Measurements from ENCODE around the gene BTBD18.

DNA sequence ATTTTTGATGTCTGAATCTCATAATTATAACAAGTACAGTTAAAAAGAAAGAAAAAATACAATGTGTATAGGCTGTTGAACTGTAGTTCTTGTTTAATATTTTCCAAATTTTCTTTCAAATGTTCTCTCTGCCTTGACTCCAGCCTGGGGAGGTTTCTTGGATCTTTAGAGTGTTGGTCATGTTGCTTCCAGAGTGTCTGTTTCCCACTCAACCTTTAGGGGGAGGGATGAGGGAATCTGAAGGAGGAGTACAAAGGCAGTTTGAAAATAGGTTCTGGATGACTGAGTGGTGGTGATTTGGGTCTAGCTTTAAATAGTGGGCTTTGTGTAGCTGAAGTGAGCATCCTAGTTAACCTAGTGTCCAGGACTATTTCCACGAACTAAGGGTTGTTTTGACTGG lies 11.9 kb upstream of the BTBD18 start:
- TF ChIP-seq, protein P1, sequence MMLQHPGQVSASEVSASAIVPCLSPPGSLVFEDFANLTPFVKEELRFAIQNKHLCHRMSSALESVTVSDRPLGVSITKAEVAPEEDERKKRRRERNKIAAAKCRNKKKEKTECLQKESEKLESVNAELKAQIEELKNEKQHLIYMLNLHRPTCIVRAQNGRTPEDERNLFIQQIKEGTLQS (IDR thresholded peaks at IDR 0.05; ENCODE audit: borderline replicate concordance, extremely low read depth, low read depth, low read length), result no peak
- TF ChIP-seq SMAD1 (IDR thresholded peaks at IDR 0.05; ENCODE audit: low read depth, partially characterized antibody), result no peak
- TF ChIP-seq SREBF1 (IDR thresholded peaks at IDR 0.05; ENCODE audit: low read length), result no peak
- no peak for TF ChIP-seq HDAC6 (IDR thresholded peaks at IDR 0.05; ENCODE audit: unreplicated experiment)
- TF ChIP-seq CBX5 (IDR thresholded peaks at IDR 0.05; ENCODE audit: low read depth), result no peak
- no peak for TF ChIP-seq NFXL1 (IDR thresholded peaks at IDR 0.05; ENCODE audit: borderline replicate concordance)
- no peak for TF ChIP-seq NFYB (IDR thresholded peaks at IDR 0.05; ENCODE audit: insufficient read depth, low read depth, low read length)
- TF ChIP-seq DPF2 (IDR thresholded peaks at IDR 0.05), result no peak
- TF ChIP-seq CTCF (IDR thresholded peaks at IDR 0.05 in 2 of 3, conservative IDR thresholded peaks at IDR 0.05 in 1 of 3; ENCODE audit: control insufficient read depth in 2 of 3, extremely low read depth in 1 of 3, insufficient read depth in 1 of 3, low read depth in 3 of 3, low read length in 3 of 3), result no peak
- no peak for TF ChIP-seq TAF1 (IDR thresholded peaks at IDR 0.05; ENCODE audit: borderline replicate concordance, low read depth, low read length)
